ENCODE data around the gene IRAK2. TPM values are rescaled to one million over a fixed set of nuclear protein-coding genes. Genes with fewer than 3 reads are reported as not detected.
A peak's percentile ranks its signal among the peaks of the same experiment; 100 is the strongest.

Gene IRAK2
- total RNA-seq = 4.7 and 5.5 TPM in 2 replicates

GRCh38 chr3:10164546-10165393, at the start of gene IRAK2:
IRAK2 (plus strand) TSS chr3:10164919; CDS start chr3:10164955, 36 bp downstream.
- DNase-seq (ENCODE audit: low read depth) = no peak

GRCh38 chr3:10115326-10116137, 49.2 kb upstream of the IRAK2 start, which contains the start of gene BRK1:
BRK1 (plus strand) TSS chr3:10115675; CDS start chr3:10115702, 27 bp downstream.
- FAIRE-seq = no peak
- peak; percentile 92 for DNase-seq (ENCODE audit: low read depth)
- no peak for TF ChIP-seq CTCF (IDR thresholded peaks at IDR 0.05; ENCODE audit: insufficient read depth, low read length, severe bottlenecking)
- Histone ChIP-seq H3K36me3 (ENCODE audit: control insufficient read depth, insufficient read depth, low read length) (peaks cover 1% of the 10 kb centered on the region), H3K27me3 (ENCODE audit: control insufficient read depth, insufficient read depth, low read length) (no peaks in the 10 kb centered on the region), H3K4me3 (ENCODE audit: low read depth, low read length) (peak within 1 kb of the TSS; percentile 79)

More at GRCh38 chr3:10164546-10165393, at the start of gene IRAK2:
- FAIRE-seq = no peak
- Histone ChIP-seq H3K36me3 (ENCODE audit: control insufficient read depth, insufficient read depth, low read length) (no peaks in the 10 kb centered on the region), H3K27me3 (ENCODE audit: control insufficient read depth, insufficient read depth, low read length) (no peaks in the 10 kb centered on the region), H3K4me3 (ENCODE audit: low read depth, low read length) (peak within 1 kb of the TSS; percentile 89)
- TF ChIP-seq CTCF (IDR thresholded peaks at IDR 0.05; ENCODE audit: insufficient read depth, low read length, severe bottlenecking) = peak; percentile 71

- DNase-seq (ENCODE audit: low read depth) (peak; percentile 47), FAIRE-seq (no peak)
- Histone ChIP-seq H3K4me3 (ENCODE audit: low read depth, low read length) (peak overlapping the region; percentile 79), H3K36me3 (ENCODE audit: control insufficient read depth, insufficient read depth, low read length) (peaks cover 1% of the 10 kb centered on the region), H3K27me3 (ENCODE audit: control insufficient read depth, insufficient read depth, low read length) (no peaks in the 10 kb centered on the region)
- no peak for TF ChIP-seq CTCF (IDR thresholded peaks at IDR 0.05; ENCODE audit: insufficient read depth, low read length, severe bottlenecking)
Observed at GRCh38 chr3:10116138-10116460, 48.6 kb upstream of the IRAK2 start.

- no peak for TF ChIP-seq CTCF (IDR thresholded peaks at IDR 0.05; ENCODE audit: insufficient read depth, low read length, severe bottlenecking)
- Histone ChIP-seq H3K27me3 (ENCODE audit: control insufficient read depth, insufficient read depth, low read length) (no peaks in the 10 kb centered on the region), H3K36me3 (ENCODE audit: control insufficient read depth, insufficient read depth, low read length) (peaks cover 1% of the 10 kb centered on the region), H3K4me3 (ENCODE audit: low read depth, low read length) (no peak overlapping the region)
- DNase-seq (ENCODE audit: low read depth) (no peak), FAIRE-seq (no peak)
Observed at GRCh38 chr3:10116928-10117327, 47.8 kb upstream of the IRAK2 start.

- no peak for DNase-seq (ENCODE audit: low read depth)
- no peak for FAIRE-seq
- Histone ChIP-seq H3K36me3 (ENCODE audit: control insufficient read depth, insufficient read depth, low read length) (peaks cover 1% of the 10 kb centered on the region), H3K27me3 (ENCODE audit: control insufficient read depth, insufficient read depth, low read length) (no peaks in the 10 kb centered on the region), H3K4me3 (ENCODE audit: low read depth, low read length) (no peak overlapping the region)
- TF ChIP-seq CTCF (IDR thresholded peaks at IDR 0.05; ENCODE audit: insufficient read depth, low read length, severe bottlenecking) = no peak
Observed at GRCh38 chr3:10119376-10119775, 45.3 kb upstream of the IRAK2 start.

Data from bronchial epithelial cell (primary cell).